Fibroblast of lung (primary cell): ENCODE data around the gene ZDHHC14.

Experiments
- CTCF ChIP-seq, 2 donors: IDR thresholded peaks in 1 of 2; conservative IDR thresholded peaks in 1 of 2; 1 replicate in 1 of 2; 2 replicates in 1 of 2; pipeline ENCODE4 v1.5.1; 2011 to 2012; ENCODE audit warnings: low read length in 2 of 2, control low read depth in 1 of 2, inconsistent platforms in 1 of 2, low read depth in 1 of 2, mild to moderate bottlenecking in 1 of 2
- EZH2 ChIP-seq: IDR thresholded peaks from 2 replicates; pipeline ENCODE4 v1.5.1; 2012; ENCODE audit warnings: low read length, control low read depth, mild to moderate bottlenecking; ENCODE audit errors: missing control alignments

- TF ChIP-seq CTCF (conservative IDR thresholded peaks at IDR 0.05 in 1 of 2, IDR thresholded peaks at IDR 0.05 in 1 of 2; ENCODE audit: low read depth in 1 of 2, low read length in 2 of 2) = no peak
- no peak for TF ChIP-seq EZH2
Measured at GRCh38 chr6:157554747-157555146, 173.8 kb downstream of the ZDHHC14 start.
